K562 (cell line): ENCODE data around the gene INSIG1. TPM values are rescaled to one million over a fixed set of nuclear protein-coding genes. Genes with fewer than 3 reads are reported as not detected.

Experiments used
- CEBPG ChIP-seq, 3 experiments: fragments of 200-800 bp in 1 of 3; sonication (Bioruptor generic) in 1 of 3; sonication (generic) in 1 of 3; formaldehyde crosslinking in 1 of 3; IDR thresholded peaks in 2 of 3; conservative IDR thresholded peaks in 1 of 3; 2 replicates each; pipeline versions ENCODE4 v1.6.1 to v1.8.0; 2016 to 2022; ENCODE audit warnings: missing compliant biosample characterization in 2 of 3, missing genetic modification characterization in 2 of 3, mild to moderate bottlenecking in 1 of 3, missing genetic modification reagents in 1 of 3
- TAF15 ChIP-seq: fragments of 200-400 bp; formaldehyde crosslinking; IDR thresholded peaks from 2 replicates; pipeline ENCODE4 v1.6.1; 2017; ENCODE audit warnings: mild to moderate bottlenecking, low read depth, low read length, moderate library complexity
- ZNF133 ChIP-seq: fragments of 250-450 bp; sonication (Bioruptor Pico); IDR thresholded peaks from 2 replicates; pipeline ENCODE4 v1.4.0; 2020; ENCODE audit warnings: mild to moderate bottlenecking
- polyA plus RNA-seq, 8 experiments: library from polyadenylated mRNA; depleted of rRNA in 4 of 8; stranded (reverse) in 5 of 8; unstranded in 3 of 8; fragments of >200 nt; fragmentation: Nextera tagmentation in 2 of 8; fragmentation: Illumina TruSeq in 1 of 8; extraction: Ambion mirVana in 2 of 8; extraction: Trizol in 1 of 8; gene quantifications; 2 replicates each; pipeline versions ENCODE4 v1.2.1 to v1.2.3, GENCODE V29; 2011 to 2014; ENCODE audit warnings: inconsistent platforms in 1 of 8, missing spikeins in 1 of 8
- total RNA-seq, 7 experiments: library from RNA; depleted of rRNA in 6 of 7; stranded (reverse); fragments of >200 nt in 6 of 7; fragmentation: Illumina TruSeq in 2 of 7; extraction: Trizol in 2 of 7; gene quantifications; 2 replicates each; pipeline versions ENCODE4 v1.2.1 to v1.2.3, GENCODE V29; 2011 to 2021; ENCODE audit warnings: low replicate concordance in 1 of 7
- TF ChIP-seq, protein P1 (sequence below): fragments of 200-800 bp; sonication (Bioruptor generic); IDR thresholded peaks from 2 replicates; pipeline ENCODE4 v1.6.1; 2016; ENCODE audit warnings: missing genetic modification characterization, missing compliant biosample characterization
- TF ChIP-seq, protein P2 (sequence below): fragments of 450-650 bp; IDR thresholded peaks from 2 replicates; pipeline ENCODE4 v1.6.1; 2017; ENCODE audit warnings: antibody characterized with exemption, mild to moderate bottlenecking
- TF ChIP-seq, protein P3 (sequence below): sonication (generic); formaldehyde crosslinking; IDR thresholded peaks from 2 replicates; pipeline ENCODE4 v1.8.0; 2022; ENCODE audit warnings: mild to moderate bottlenecking, missing genetic modification reagents, borderline replicate concordance
- TF ChIP-seq, protein P4 (sequence below): IDR thresholded peaks from 3 replicates; pipeline ENCODE4 v1.6.1; 2011; ENCODE audit warnings: borderline replicate concordance, mild to moderate bottlenecking; ENCODE audit not compliant: insufficient read length, insufficient read depth

Gene INSIG1
- total and polyA plus RNA-seq, 9 of the 15 experiments (the other 6 are each of a cell fraction or from before 2014, with no cell fraction given) = 57.1 to 787 (median 238) TPM

DNA sequence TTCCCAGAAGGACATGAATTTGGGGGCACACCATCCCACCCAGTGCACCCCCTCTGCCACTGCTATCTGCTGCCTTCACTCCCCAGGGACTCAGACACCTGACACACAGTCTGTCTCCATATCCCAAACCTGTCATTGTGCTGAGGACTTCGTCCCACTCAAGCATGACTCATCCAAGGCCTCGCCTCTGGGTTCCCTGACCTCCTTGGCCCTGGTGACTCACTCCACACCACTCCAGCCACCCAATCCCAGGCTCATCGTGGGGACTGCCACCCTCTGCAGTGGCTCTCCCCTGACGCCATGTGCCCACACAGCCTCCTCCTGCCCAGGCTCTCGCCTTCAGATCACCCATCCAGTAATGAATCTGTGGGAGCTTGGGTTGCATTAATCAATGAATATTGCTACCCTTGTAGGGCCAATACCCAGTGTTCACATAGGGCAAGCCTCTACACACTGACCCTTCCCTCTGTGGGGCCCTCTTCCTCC lies 6.6 kb upstream of the INSIG1 start (continued):
- TF ChIP-seq, protein P1, sequence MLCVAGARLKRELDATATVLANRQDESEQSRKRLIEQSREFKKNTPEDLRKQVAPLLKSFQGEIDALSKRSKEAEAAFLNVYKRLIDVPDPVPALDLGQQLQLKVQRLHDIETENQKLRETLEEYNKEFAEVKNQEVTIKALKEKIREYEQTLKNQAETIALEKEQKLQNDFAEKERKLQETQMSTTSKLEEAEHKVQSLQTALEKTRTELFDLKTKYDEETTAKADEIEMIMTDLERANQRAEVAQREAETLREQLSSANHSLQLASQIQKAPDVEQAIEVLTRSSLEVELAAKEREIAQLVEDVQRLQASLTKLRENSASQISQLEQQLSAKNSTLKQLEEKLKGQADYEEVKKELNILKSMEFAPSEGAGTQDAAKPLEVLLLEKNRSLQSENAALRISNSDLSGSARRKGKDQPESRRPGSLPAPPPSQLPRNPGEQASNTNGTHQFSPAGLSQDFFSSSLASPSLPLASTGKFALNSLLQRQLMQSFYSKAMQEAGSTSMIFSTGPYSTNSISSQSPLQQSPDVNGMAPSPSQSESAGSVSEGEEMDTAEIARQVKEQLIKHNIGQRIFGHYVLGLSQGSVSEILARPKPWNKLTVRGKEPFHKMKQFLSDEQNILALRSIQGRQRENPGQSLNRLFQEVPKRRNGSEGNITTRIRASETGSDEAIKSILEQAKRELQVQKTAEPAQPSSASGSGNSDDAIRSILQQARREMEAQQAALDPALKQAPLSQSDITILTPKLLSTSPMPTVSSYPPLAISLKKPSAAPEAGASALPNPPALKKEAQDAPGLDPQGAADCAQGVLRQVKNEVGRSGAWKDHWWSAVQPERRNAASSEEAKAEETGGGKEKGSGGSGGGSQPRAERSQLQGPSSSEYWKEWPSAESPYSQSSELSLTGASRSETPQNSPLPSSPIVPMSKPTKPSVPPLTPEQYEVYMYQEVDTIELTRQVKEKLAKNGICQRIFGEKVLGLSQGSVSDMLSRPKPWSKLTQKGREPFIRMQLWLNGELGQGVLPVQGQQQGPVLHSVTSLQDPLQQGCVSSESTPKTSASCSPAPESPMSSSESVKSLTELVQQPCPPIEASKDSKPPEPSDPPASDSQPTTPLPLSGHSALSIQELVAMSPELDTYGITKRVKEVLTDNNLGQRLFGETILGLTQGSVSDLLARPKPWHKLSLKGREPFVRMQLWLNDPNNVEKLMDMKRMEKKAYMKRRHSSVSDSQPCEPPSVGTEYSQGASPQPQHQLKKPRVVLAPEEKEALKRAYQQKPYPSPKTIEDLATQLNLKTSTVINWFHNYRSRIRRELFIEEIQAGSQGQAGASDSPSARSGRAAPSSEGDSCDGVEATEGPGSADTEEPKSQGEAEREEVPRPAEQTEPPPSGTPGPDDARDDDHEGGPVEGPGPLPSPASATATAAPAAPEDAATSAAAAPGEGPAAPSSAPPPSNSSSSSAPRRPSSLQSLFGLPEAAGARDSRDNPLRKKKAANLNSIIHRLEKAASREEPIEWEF (CRISPR knock-in tag) = no peak
- TF ChIP-seq, protein P2, sequence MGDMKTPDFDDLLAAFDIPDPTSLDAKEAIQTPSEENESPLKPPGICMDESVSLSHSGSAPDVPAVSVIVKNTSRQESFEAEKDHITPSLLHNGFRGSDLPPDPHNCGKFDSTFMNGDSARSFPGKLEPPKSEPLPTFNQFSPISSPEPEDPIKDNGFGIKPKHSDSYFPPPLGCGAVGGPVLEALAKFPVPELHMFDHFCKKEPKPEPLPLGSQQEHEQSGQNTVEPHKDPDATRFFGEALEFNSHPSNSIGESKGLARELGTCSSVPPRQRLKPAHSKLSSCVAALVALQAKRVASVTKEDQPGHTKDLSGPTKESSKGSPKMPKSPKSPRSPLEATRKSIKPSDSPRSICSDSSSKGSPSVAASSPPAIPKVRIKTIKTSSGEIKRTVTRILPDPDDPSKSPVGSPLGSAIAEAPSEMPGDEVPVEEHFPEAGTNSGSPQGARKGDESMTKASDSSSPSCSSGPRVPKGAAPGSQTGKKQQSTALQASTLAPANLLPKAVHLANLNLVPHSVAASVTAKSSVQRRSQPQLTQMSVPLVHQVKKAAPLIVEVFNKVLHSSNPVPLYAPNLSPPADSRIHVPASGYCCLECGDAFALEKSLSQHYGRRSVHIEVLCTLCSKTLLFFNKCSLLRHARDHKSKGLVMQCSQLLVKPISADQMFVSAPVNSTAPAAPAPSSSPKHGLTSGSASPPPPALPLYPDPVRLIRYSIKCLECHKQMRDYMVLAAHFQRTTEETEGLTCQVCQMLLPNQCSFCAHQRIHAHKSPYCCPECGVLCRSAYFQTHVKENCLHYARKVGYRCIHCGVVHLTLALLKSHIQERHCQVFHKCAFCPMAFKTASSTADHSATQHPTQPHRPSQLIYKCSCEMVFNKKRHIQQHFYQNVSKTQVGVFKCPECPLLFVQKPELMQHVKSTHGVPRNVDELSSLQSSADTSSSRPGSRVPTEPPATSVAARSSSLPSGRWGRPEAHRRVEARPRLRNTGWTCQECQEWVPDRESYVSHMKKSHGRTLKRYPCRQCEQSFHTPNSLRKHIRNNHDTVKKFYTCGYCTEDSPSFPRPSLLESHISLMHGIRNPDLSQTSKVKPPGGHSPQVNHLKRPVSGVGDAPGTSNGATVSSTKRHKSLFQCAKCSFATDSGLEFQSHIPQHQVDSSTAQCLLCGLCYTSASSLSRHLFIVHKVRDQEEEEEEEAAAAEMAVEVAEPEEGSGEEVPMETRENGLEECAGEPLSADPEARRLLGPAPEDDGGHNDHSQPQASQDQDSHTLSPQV = peak; percentile 98
- TF ChIP-seq, protein P3, sequence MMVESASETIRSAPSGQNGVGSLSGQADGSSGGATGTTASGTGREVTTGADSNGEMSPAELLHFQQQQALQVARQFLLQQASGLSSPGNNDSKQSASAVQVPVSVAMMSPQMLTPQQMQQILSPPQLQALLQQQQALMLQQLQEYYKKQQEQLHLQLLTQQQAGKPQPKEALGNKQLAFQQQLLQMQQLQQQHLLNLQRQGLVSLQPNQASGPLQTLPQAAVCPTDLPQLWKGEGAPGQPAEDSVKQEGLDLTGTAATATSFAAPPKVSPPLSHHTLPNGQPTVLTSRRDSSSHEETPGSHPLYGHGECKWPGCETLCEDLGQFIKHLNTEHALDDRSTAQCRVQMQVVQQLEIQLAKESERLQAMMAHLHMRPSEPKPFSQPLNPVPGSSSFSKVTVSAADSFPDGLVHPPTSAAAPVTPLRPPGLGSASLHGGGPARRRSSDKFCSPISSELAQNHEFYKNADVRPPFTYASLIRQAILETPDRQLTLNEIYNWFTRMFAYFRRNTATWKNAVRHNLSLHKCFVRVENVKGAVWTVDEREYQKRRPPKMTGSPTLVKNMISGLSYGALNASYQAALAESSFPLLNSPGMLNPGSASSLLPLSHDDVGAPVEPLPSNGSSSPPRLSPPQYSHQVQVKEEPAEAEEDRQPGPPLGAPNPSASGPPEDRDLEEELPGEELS (CRISPR knock-in tag) = no peak
- TF ChIP-seq, protein P4, sequence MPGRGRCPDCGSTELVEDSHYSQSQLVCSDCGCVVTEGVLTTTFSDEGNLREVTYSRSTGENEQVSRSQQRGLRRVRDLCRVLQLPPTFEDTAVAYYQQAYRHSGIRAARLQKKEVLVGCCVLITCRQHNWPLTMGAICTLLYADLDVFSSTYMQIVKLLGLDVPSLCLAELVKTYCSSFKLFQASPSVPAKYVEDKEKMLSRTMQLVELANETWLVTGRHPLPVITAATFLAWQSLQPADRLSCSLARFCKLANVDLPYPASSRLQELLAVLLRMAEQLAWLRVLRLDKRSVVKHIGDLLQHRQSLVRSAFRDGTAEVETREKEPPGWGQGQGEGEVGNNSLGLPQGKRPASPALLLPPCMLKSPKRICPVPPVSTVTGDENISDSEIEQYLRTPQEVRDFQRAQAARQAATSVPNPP = no peak
- TF ChIP-seq CEBPG (CRISPR knock-in tag; IDR thresholded peaks at IDR 0.05) = no peak
- TF ChIP-seq CEBPG (tag; conservative IDR thresholded peaks at IDR 0.05 in 1 of 2, IDR thresholded peaks at IDR 0.05 in 1 of 2) = no peak
- TF ChIP-seq ZNF133 (CRISPR knock-in tag) = no peak
- no peak for TF ChIP-seq TAF15
